GM12865 (cell line): ENCODE data around the gene SF3A1.

Experiments used
- DNase-seq: peaks from one replicate; pipeline ENCODE4 v3.0.0; 2010; ENCODE audit warnings: low read depth
- H3K4me3 ChIP-seq: 2 replicates; pipeline ENCODE4 v1.5.1; 2011; ENCODE audit warnings: mild to moderate bottlenecking, low read depth, low read length, control low read depth
- CTCF ChIP-seq: IDR thresholded peaks from 2 replicates; pipeline ENCODE4 v1.5.1; 2011; ENCODE audit warnings: low read length, control low read depth, low read depth, inconsistent platforms; ENCODE audit not compliant: insufficient read depth; ENCODE audit errors: missing control alignments

Gene SF3A1

DNA sequence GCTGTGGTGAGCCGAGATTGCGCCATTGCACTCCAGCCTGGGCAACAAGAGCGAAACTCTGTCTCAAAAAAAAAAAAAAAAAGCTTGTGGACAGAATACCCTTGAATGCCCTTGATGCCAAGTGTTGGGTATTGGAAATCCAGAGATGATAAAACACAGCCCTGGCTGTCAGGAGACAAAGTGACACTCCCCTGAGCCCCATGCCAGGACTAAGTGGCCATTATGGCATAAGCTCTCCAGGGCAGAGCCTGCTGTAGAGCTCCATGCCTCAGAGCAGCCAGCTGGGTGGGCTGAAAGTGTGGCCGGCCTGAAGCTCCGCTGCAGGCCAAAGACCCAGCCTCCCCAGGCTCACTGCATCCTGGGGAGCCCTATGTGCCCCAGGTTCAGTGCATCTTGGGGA is 25.6 kb upstream of the SF3A1 start:
- no peak overlapping the region for H3K4me3 ChIP-seq
- DNase-seq, result no peak
- no peak for TF ChIP-seq CTCF

DNA sequence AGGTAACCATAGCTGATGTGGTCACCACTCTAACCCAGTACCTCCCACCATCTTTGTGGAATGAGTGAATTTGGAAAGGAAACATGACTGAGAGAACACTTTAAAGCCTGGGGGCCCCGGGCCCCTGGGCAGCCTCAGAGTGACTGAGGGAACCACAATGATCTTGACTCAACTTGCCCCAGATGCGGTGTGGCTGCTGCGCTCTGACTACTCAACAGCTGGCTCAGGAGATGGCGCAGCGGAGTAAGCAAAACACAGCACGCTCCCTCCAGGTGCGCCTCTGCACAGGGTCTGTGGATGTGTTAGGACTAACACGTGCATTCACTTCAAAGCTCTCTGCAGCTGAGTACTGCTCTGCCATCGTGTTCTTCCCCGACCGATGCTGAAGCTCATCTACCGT is 24.6 kb upstream of the SF3A1 start:
- no peak for DNase-seq
- TF ChIP-seq CTCF, result no peak
- H3K4me3 ChIP-seq, result no peak overlapping the region

DNA sequence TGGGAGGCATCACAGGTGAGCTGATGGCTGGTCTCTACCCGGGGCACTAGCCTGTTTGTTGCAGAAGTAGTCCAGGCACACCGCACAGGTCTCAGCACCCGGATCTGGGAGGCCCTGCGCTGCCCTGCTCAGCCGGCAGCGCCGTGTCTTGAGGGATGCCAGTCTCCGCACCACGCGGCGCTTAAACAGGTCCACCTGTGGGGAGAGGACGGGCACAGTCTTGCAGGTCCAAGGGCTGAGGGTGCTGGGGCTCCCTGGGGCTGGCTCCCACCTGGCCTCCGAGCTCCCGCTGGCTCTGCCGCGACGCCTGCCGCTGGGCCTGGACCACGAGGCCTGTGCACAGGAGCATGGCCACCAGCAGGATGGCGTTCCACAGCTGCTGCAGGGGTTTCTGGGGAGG is 23.3 kb upstream of the SF3A1 start:
- TF ChIP-seq CTCF, result no peak
- no peak overlapping the region for H3K4me3 ChIP-seq
- no peak for DNase-seq

GRCh38 chr22:30375312-30375849 is 18.7 kb upstream of the SF3A1 start:
- no peak for TF ChIP-seq CTCF
- DNase-seq, result no peak
- no peak overlapping the region for H3K4me3 ChIP-seq

DNA sequence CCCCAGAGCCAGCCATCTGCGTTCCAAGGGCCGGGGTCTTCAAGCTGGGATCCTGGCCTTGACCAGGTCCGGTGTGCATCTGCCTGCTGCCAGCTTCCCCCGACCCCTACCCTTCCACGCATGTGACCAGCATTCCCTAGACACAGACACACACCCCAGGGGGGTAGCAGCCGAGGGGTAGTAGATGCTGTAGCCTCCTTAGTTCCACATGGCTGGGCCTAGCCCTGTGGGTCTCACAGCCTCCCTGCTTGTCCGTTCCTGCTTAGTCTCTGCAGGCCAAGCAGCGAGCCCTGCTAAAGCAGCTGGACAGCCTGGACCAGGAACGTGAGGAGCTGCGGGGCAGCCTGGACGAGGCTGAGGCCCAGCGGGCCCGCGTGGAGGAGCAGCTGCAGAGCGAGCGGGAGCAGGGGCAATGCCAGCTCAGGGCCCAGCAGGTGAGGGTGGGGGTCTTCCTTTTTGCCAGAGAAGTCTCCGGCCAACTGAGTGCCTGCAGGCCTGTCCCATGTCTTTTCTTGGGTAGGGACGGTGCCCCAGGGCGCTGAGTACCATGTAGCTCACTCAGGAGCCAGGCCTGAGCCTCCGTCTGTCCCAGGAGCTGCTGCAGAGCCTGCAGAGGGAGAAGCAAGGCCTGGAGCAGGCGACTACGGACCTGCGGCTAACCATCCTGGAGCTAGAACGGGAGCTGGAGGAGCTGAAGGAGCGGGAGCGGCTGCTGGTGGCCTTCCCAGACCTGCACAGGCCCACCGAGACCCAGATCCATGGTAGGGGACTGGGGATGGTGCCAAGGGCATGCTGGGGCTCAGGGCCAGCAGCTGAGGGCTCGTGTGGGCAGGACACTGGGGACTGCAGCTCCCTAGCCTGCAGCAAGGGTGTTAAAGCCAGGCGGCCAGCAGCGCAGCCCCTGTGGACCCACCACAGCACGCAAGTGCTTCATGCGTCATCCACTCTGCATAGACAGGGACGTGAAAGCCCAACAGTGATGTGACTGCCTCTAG is 16.9 kb upstream of the SF3A1 start:
- DNase-seq, result no peak
- no peak overlapping the region for H3K4me3 ChIP-seq
- no peak for TF ChIP-seq CTCF

GRCh38 chr22:30372915-30373314 is 16.2 kb upstream of the SF3A1 start:
- H3K4me3 ChIP-seq, result no peak overlapping the region
- TF ChIP-seq CTCF, result no peak
- no peak for DNase-seq

- no peak for DNase-seq
- no peak for TF ChIP-seq CTCF
- H3K4me3 ChIP-seq, result no peak overlapping the region
Observed at GRCh38 chr22:30371981-30372380, 15.3 kb upstream of the SF3A1 start.
